LNCAP (cell line): ENCODE results near the gene CDH3.
A peak's percentile ranks its signal among the peaks of the same experiment; 100 is the strongest.

Source experiments
- CTCF ChIP-seq: fragments of 450-650 bp; IDR thresholded peaks from 2 replicates; pipeline ENCODE4 v1.5.1; 2017; ENCODE audit warnings: mild to moderate bottlenecking

CDH3 gene

GRCh38 chr16:68733570-68733969 lies 88.5 kb downstream of the CDH3 start:
- no peak for TF ChIP-seq CTCF

GRCh38 chr16:68734782-68735181 lies 89.7 kb downstream of the CDH3 start:
- no peak for TF ChIP-seq CTCF

- no peak for TF ChIP-seq CTCF
These were observed 91.5 kb downstream of the CDH3 start for GRCh38 chr16:68736561-68736960.

- no peak for TF ChIP-seq CTCF
These were observed 92.1 kb downstream of the CDH3 start, which contains the start of gene CDH1 for GRCh38 chr16:68737046-68737729. Gene CDH1, plus strand, starts transcription at chr16:68737292. Its CDS starts 124 bp downstream, at chr16:68737416.

- peak; percentile 49; the same call in 1 of the 2 replicates for TF ChIP-seq CTCF
These were observed 92.9 kb downstream of the CDH3 start for GRCh38 chr16:68737730-68738629.

- TF ChIP-seq CTCF, result no peak
These were observed 95.0 kb downstream of the CDH3 start for GRCh38 chr16:68739964-68740627.

GRCh38 chr16:68740628-68741346 lies 95.7 kb downstream of the CDH3 start:
- TF ChIP-seq CTCF, result no peak
